Kidney (tissue), 14 donors: Measurements from ENCODE around the gene KLRG1. TPM values are rescaled to one million over a fixed set of nuclear protein-coding genes. Genes with fewer than 3 reads are reported as not detected.

Experiments
- DNase-seq, 5 donors: peaks; one replicate each; pipeline ENCODE4 v3.0.0-alpha.2; 2013 to 2020
- FAIRE-seq: peaks from 2 replicates; lab custom pipeline; 2012; peaks lifted over from hg19 to GRCh38; lab: Jason Lieb, UNC
- H3K27ac ChIP-seq, 2 donors: one replicate each; pipeline ENCODE4 v1.7.0; 2013; ENCODE audit warnings: low read depth in 2 of 2, low read length in 2 of 2, inconsistent platforms in 1 of 2
- H3K27me3 ChIP-seq: one replicate; pipeline ENCODE4 v1.7.1; 2013; ENCODE audit warnings: low read length, inconsistent platforms; ENCODE audit not compliant: control insufficient read depth, insufficient read depth
- H3K36me3 ChIP-seq, 3 donors: one replicate each; pipeline versions ENCODE4 v1.7.0 to v1.7.1; 2013; ENCODE audit warnings: low read length in 3 of 3, control low read depth in 1 of 3, inconsistent platforms in 1 of 3; ENCODE audit not compliant: insufficient read depth in 3 of 3, control insufficient read depth in 2 of 3
- H3K4me1 ChIP-seq, 3 donors: one replicate each; pipeline versions ENCODE4 v1.7.0 to v1.7.1; 2013; ENCODE audit warnings: low read length in 3 of 3, inconsistent platforms in 1 of 3, low read depth in 1 of 3; ENCODE audit not compliant: control insufficient read depth in 2 of 3, insufficient read depth in 2 of 3
- H3K4me3 ChIP-seq, 3 donors: one replicate each; pipeline versions ENCODE4 v1.7.0 to v1.8.1; 2013; ENCODE audit warnings: low read length in 3 of 3, control low read depth in 1 of 3, inconsistent platforms in 1 of 3
- H3K9ac ChIP-seq, 3 donors: one replicate each; pipeline versions ENCODE4 v1.7.0 to v1.7.1; 2013; ENCODE audit warnings: low read length in 3 of 3, control low read depth in 1 of 3, inconsistent platforms in 1 of 3
- H3K9me3 ChIP-seq, 3 donors: one replicate each; pipeline versions ENCODE4 v1.7.0 to v1.7.1; 2013; ENCODE audit warnings: low read length in 3 of 3, control low read depth in 1 of 3, inconsistent platforms in 1 of 3; ENCODE audit not compliant: control insufficient read depth in 2 of 3, insufficient read depth in 1 of 3
- intact Hi-C: fragments of 100-400 bp; cut with DNase I; formaldehyde crosslinking; loops from one replicate; pipeline ENCODE4 v1.11.1; 2022
- polyA plus RNA-seq: library from polyadenylated mRNA; stranded (reverse); fragments of 350-450 nt; fragmentation: Illumina TruSeq; extraction: RNeasy Lipid Tissue Mini Kit (QIAGEN cat#74804); gene quantifications from one replicate; pipeline ENCODE4 v1.2.3, GENCODE V29; 2014; ENCODE audit warnings: low read depth, low replicate concordance; ENCODE audit not compliant: insufficient read depth
- total RNA-seq: library from RNA; stranded (reverse); fragmentation: NEBNext Ultra II Directional; extraction: Animal tissue kit (Norgen Biotek cat#: 25700); gene quantifications from one replicate; pipeline ENCODE4 v1.2.1, GENCODE V29; 2021
- TF ChIP-seq, protein P1 (sequence below): IDR thresholded peaks from 3 replicates; pipeline ENCODE4 v1.5.1; 2012; ENCODE audit warnings: mild to moderate bottlenecking, moderate library complexity, borderline replicate concordance; ENCODE audit not compliant: insufficient read depth; ENCODE audit errors: extremely low read depth
- donor health status: control.
- donor health status: control.
- donor health status: control.
- donor health status: control.
- donor health status: control.
- donor health status: DM: yes; HTN: yes; CAD: no.
- donor health status: Normal renal cell carcinoma (clear cell type).

Gene KLRG1
- total and polyA plus RNA-seq, 2 donors from 2014 or later, result 3.2 to 7.7 TPM

DNA sequence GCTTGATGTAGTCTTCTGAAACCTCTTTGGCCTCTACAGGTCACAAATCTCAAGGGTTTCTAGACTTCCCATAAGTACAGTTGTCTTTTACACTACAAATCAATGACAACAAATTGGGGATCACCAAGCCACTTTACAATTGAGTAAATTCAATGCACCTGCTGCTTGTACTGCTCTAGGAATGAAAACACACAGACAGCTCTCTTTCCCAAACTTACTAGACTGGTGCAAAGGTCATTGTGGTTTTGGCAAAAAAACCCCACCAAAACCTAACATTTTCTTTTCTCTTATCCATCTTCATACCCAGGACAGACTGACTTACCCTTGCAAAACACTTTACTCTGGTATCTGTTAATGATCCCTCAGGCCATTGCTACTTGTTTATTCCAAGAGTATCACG lies 42.6 kb upstream of the KLRG1 start:
- Histone ChIP-seq H3K36me3 (peaks cover 8 to 29% (median 18%) of the 10 kb centered on the region in 3 donors), H3K4me1 (peaks cover 0 to 6% (median 6%) of the 10 kb centered on the region in 3 donors), H3K4me3 (no peak overlapping the region), H3K27ac (no peak overlapping the region), H3K27me3 (no peaks in the 10 kb centered on the region), H3K9ac (no peak overlapping the region), H3K9me3 (no peaks in the 10 kb centered on the region)
- TF ChIP-seq, protein P1, sequence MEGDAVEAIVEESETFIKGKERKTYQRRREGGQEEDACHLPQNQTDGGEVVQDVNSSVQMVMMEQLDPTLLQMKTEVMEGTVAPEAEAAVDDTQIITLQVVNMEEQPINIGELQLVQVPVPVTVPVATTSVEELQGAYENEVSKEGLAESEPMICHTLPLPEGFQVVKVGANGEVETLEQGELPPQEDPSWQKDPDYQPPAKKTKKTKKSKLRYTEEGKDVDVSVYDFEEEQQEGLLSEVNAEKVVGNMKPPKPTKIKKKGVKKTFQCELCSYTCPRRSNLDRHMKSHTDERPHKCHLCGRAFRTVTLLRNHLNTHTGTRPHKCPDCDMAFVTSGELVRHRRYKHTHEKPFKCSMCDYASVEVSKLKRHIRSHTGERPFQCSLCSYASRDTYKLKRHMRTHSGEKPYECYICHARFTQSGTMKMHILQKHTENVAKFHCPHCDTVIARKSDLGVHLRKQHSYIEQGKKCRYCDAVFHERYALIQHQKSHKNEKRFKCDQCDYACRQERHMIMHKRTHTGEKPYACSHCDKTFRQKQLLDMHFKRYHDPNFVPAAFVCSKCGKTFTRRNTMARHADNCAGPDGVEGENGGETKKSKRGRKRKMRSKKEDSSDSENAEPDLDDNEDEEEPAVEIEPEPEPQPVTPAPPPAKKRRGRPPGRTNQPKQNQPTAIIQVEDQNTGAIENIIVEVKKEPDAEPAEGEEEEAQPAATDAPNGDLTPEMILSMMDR, result no peak
- FAIRE-seq, result no peak
- DNase-seq, result no peak
- intact Hi-C loops, result no loop called here

DNA sequence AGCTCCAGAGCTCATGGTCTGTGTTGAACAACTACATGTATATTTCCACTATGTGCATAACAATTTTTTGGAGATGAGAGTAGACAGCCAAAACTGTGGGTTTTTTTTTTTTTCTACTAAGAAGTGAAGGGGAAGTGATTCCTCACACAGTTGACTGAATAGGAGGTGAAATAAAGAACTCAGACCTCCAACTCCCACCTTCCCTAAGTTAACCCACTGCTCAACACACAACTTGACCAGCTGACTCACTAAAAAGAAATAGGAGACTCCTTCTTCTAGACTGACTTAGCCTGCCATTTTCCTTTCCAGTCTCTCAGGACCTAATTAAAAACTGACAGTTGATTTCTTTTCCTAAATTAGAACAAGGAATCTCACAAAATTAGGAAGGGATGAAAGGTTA lies 41.6 kb upstream of the KLRG1 start:
- no peaks in the 10 kb centered on the region for H3K27me3 ChIP-seq
- peak overlapping the region in 1 of 3 donors; percentile 96 for H3K9ac ChIP-seq
- peak overlapping the region in 1 of 3 donors; percentile 94 for H3K4me3 ChIP-seq
- H3K4me1 ChIP-seq, result peaks cover 0 to 6% (median 6%) of the 10 kb centered on the region in 3 donors
- no peaks in the 10 kb centered on the region for H3K9me3 ChIP-seq
- FAIRE-seq (no peak), DNase-seq (no peak)
- peaks cover 6 to 20% (median 13%) of the 10 kb centered on the region in 3 donors for H3K36me3 ChIP-seq
- TF ChIP-seq, protein P1, result no peak
- no peak overlapping the region for H3K27ac ChIP-seq
- intact Hi-C loops, result no loop called here

DNA sequence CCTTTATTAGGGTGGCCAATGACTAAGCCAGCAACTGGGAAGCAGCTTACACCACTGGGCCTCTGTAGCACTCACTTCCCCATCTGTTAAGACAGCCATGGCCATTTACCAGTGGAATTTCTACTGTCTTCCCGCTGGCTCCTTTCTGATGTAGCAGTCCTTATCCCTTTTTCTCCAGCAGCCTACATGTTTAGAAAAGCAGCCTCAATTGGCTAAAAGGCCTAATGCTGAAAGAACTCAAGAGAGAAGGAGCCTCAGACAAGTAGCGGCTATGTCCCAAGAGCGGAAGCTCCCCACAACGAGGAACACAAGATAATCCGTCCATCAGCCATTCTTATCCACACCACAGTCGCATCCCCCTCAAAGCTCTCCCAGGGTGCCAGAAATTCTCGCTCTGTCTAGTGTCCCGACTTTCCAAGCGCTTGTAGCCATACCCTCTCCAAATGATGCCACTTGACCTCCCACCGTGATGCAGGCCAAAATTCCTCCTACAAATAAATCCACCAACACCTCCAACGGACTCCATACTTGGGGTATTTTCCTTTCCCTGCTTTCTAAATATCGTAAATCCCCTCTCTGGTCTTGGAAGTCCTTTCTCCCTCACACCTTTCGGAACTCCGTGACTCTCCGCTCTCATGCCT lies 40.5 kb upstream of the KLRG1 start:
- Histone ChIP-seq H3K27ac (peak overlapping the region; percentile 99 to 100), H3K27me3 (no peaks in the 10 kb centered on the region), H3K4me1 (peaks cover 0 to 6% (median 6%) of the 10 kb centered on the region in 3 donors), H3K9me3 (peaks cover 0 to 4% (median 0%) of the 10 kb centered on the region in 3 donors), H3K36me3 (peaks cover 3 to 12% (median 4%) of the 10 kb centered on the region in 3 donors), H3K9ac (peak overlapping the region; percentile 64 to 96 (median 66)), H3K4me3 (peak overlapping the region; percentile 86 to 99 (median 94))
- DNase-seq, result peak in 1 of 5 donors; percentile 35
- TF ChIP-seq, protein P1, result no peak
- intact Hi-C loops, result no loop called here
- no peak for FAIRE-seq
